HUDEP-2 (cell line): ENCODE measurements around the gene MAP7D2.
"Not testable (repeated sequence)": the region's sequence is repeated elsewhere in the genome, so short reads cannot be mapped to it uniquely, and the experiment has no call there.

ENCODE experiments used
- DNase-seq, 76 experiments: peaks; one replicate each; lab custom pipeline; 2025; ENCODE audit not compliant: unreplicated experiment in 76 of 76; lab: John Stamatoyannopoulos, UW

The MAP7D2 gene

GRCh38 chrX:20116577-20117240 is at the start of gene MAP7D2:
MAP7D2 (minus strand) TSS chrX:20116907; CDS start chrX:20116879, 28 bp downstream.
- DNase-seq: peak in 2 of 76 experiments; percentile 0 to 5

DNA sequence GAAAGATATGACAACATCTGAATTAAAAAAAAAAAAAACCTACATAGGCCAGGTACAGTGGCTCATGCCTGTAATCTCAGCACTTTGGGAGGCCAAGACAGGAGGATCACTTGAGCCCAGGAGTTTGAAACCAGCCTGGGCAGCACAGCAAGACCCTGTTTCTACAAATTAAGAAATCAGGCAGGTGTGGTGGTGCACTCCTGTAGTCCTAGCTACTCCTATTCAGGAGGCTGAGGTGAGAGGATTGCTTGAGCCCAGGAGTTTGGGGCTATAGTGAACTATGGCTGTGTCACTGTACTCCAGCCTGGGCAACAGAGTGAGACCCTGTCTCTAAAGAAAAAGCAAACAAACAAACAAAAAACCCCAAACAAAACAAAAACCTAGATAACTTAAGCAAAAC is 45.8 kb upstream of the MAP7D2 start:
- not testable (repeated sequence) for DNase-seq

DNA sequence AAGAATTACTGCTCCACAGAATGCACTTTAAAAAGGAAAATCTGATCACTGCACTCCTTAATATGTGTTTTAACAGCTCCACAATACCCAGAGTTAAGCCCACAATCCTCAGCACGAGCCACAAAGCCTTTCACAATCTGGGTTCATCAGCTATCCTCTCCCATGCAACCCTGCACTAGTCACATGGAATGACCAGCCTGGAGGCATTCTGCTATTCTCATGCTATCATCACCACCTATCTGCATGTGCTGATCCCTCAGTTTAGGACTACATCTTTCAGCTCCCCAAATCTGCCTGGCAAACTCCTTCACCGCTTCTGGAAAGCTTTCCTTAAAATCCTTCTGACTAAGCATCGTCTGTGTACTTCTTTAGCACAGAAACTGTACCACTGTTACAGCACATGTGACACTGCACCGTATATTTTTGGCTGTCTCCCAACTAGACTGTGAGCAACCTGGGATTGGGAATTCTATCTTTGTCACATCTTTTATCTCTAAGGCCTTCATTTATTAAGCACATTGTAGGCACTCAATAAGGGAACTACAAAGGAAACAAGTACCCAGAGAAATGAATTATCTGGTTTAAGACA is 43.2 kb upstream of the MAP7D2 start:
- no peak for DNase-seq

DNA sequence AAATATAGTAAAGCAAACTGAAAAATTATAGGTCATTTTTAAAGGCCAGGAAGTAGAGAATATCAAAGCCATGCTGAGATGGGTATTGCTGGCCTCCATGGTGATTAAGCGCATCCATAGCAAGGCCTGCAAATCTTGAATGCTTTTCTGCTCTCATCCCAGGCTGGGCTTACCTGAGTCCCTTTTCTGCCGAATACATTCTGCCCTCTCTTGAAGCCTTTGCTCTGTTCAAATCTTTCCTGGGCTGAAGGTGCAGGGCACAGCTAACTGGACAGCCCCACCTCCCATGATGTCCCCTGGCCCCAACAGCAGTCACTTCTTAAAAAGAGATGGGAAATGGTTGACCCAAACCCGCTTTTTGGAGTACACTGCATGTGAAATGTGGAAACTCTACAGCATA is 35.0 kb upstream of the MAP7D2 start:
- no peak for DNase-seq

- no peak for DNase-seq
Measured at GRCh38 chrX:20149326-20149725, 32.6 kb upstream of the MAP7D2 start.

DNA sequence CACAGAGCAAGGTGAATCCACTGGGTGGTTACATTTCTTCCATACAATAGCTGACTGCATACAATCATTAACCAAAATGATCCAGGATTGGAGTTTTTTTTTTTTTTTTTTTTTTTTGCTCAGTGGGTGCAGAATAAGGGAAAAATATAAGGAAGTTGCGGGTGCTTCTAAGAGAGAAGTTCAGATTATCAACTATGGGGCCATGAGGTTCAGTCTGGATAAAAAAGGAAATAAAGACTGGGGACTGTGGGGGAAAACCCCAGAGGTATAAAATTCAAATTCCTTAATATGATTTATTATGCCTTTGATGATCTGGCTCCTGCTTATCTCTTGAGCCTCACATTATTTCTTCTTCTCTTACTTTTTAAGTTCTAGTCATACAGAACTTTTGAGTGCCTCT is 30.9 kb upstream of the MAP7D2 start:
- no peak for DNase-seq

- DNase-seq: no peak
Measured at GRCh38 chrX:20144491-20144890, 27.8 kb upstream of the MAP7D2 start.

GRCh38 chrX:20143561-20143960 is 26.9 kb upstream of the MAP7D2 start:
- DNase-seq: peak in 1 of 76 experiments; percentile 0

- no peak for DNase-seq
Measured at GRCh38 chrX:20143111-20143510, 26.4 kb upstream of the MAP7D2 start.

- peak; percentile 1 to 93 (median 88) for DNase-seq
Measured at GRCh38 chrX:20141281-20142220, 24.8 kb upstream of the MAP7D2 start, which contains the start of gene EIF1AX. EIF1AX (minus strand) TSS chrX:20141838; CDS start chrX:20141640, 198 bp downstream.

DNA sequence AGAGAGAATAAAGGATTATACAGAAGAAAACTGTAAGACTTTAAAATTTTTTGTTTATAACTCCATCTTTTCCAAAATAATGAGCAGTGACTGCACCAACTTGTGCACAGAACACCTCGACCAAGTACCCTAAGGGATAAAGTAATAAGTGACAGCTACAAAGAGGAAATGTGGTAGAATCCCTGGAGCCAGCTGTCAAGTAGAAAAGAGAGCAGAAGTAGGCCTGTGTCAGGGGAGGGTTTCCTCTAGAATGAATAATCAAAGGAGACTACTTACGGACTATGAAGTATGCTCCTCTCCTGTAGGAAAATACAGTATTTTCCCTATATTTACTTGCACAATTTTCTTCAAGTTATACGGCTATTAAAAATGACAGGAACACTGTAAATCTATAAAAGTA is 23.7 kb upstream of the MAP7D2 start:
- DNase-seq: no peak

DNA sequence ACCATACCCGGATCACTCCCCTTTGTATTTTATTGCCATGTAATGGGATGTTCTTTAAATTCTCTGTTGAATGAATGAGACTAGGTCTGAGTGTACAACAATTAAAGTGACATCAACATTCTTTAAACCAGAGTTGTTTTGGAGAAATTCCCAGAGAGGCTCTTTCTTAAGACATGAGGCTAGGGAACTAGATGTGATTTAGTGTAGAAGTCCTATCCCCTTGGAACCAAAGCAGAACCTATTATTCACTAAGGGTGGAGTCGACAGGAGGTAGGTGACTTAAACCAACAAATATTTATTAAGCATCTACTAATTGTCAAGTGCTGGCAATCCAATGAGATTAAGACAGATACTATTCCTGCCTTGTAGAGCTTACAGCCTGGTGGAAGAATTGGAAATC is 23.3 kb upstream of the MAP7D2 start:
- DNase-seq: no peak

DNA sequence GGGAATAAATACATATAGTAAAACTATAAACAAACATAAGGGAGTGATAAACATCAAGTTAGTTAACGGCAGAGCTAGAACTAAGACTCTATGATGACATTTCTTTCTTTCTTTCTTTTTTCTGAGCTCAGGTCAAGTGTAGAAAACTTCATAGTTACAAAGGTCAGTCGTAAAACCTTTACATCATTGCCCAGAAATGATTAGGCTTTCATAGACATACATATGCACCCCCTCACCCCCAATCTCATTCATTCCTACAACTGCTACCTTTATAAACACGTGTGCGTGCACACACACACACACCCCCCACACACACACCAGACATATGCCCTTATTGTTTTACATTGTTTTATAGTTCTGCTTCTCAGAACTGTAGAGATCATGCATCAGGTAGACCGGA is 19.2 kb upstream of the MAP7D2 start:
- DNase-seq: no peak

GRCh38 chrX:20132666-20133065 is 16.0 kb upstream of the MAP7D2 start:
- no peak for DNase-seq

DNA sequence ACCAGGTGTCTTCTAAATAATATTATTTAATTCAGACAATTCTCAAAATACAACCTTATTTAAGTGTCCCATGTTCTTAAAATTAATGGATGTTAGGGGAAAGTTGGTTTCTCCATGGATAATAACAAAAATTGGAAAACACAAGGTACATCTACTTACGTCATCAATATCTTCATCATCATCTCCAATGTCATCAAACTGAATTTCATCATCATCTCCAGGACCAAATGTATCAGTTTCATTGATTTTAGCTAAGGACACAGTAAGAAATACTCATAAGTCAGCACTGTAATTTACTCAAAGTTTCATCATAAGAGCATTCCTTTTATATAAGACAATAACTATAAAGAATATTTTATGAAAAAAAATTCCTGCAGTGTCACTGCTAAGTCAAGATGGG is 13.7 kb upstream of the MAP7D2 start:
- DNase-seq: no peak

DNA sequence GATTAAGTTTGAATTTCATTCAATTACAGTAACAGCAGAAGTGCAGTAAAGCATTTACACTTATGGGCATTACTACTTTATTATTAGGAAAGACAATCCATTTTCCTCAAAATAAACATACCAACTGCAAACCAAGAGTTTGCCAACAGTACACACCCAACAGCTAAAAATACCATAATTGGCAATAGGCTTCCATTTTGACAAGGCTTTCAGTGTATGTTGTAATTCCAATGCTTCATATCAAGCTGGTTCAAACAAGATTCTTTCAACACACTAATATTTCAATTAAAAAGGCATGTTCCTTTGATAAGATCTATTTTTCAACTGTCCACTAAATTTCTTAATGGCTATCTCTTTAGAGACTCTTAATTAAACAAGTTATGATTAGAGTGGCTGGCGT is 12.8 kb upstream of the MAP7D2 start:
- no peak for DNase-seq

- peak in 68 of 76 experiments; percentile 1 to 77 (median 36) for DNase-seq
Measured at GRCh38 chrX:20128670-20129069, 12.0 kb upstream of the MAP7D2 start.

- not testable (repeated sequence) for DNase-seq
Measured at GRCh38 chrX:20127440-20127839, 10.7 kb upstream of the MAP7D2 start.

DNA sequence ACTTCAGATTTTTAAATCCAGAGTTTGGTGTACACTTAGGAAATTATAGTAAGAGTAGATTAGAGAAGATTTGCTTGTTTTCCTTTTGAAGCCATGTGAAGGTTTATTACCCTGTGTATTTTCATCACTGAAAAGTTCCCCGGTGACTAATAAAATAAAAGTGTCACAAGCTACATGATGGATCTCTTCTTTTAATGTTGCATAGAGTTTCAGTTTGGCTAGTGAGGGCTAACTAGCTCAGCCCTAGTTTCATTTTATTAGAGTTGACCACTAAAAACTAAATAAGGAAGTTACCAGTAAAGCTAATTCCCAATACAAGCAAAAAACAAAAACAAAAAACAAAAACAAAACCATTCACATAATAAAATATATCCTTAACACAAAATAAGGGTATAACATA is 10.1 kb upstream of the MAP7D2 start:
- not testable (repeated sequence) for DNase-seq

DNA sequence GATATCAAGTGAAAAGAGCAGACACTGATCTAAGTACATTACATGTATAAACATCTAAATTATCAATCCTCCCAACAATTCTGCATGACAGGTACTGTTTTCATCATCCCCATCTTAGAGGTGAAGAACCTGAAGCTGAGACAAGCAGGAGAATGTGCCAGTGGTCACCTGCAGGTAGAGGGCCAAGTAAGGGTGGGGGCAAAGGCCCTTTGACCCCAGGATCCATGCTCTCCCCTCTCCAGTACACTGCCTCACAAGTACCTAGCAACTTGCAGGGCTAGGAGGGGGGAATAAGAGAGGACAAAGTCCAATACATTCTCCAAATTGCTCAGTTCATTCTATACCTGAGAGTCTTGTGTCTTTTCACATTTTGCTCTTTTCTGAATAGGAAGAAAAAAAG is 8.3 kb upstream of the MAP7D2 start:
- no peak for DNase-seq

GRCh38 chrX:20118065-20118824 is 1.5 kb upstream of the MAP7D2 start:
- DNase-seq: peak in 13 of 76 experiments; percentile 0 to 25 (median 1)
